Fibroblast of the aortic adventitia (primary cell): ENCODE results near the gene SKIDA1. TPM values are rescaled to one million over a fixed set of nuclear protein-coding genes. Genes with fewer than 3 reads are reported as not detected.
A peak's percentile ranks its signal among the peaks of the same experiment; 100 is the strongest.

Experiments
- DNase-seq: peaks from one replicate; pipeline ENCODE4 v3.0.0-alpha.2; 2010; ENCODE audit warnings: low read depth
- H3K4me3 ChIP-seq: 2 replicates; pipeline ENCODE4 v1.5.1; 2011; ENCODE audit warnings: low read depth, mild to moderate bottlenecking, control low read depth, low read length, moderate library complexity
- total RNA-seq: library from RNA; depleted of rRNA; stranded (reverse); fragments of >200 nt; gene quantifications from 2 replicates; pipeline ENCODE4 v1.2.3, GENCODE V29; 2012; ENCODE audit warnings: low replicate concordance
- TF ChIP-seq, protein P1 (sequence below): IDR thresholded peaks from 2 replicates; pipeline ENCODE4 v1.5.1; 2011; ENCODE audit warnings: mild to moderate bottlenecking, low read length, control low read depth, inconsistent platforms; ENCODE audit not compliant: insufficient read depth

SKIDA1 gene
- total RNA-seq, 1 donor = 0.90 TPM

DNA sequence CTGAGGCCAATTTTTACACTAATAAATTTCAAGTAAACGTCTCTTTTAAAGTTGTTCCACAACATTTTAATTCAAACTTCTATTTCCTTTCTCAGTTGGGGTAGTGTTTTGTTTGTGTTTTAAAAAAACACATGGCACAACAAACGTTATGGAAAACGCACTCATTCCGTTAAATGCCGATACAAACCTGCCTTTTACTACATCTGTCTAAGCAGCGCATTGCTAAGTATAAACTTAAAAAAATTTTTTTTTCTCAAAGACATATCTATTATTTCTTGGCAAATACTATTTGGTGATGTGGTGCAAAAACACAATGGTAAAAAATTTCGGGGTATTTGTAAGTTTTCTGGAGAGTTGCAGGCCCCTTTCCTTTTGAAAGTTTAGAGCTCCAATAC is 1.4 kb downstream of the SKIDA1 start:
- DNase-seq = no peak
- no peak overlapping the region for H3K4me3 ChIP-seq
- TF ChIP-seq, protein P1, sequence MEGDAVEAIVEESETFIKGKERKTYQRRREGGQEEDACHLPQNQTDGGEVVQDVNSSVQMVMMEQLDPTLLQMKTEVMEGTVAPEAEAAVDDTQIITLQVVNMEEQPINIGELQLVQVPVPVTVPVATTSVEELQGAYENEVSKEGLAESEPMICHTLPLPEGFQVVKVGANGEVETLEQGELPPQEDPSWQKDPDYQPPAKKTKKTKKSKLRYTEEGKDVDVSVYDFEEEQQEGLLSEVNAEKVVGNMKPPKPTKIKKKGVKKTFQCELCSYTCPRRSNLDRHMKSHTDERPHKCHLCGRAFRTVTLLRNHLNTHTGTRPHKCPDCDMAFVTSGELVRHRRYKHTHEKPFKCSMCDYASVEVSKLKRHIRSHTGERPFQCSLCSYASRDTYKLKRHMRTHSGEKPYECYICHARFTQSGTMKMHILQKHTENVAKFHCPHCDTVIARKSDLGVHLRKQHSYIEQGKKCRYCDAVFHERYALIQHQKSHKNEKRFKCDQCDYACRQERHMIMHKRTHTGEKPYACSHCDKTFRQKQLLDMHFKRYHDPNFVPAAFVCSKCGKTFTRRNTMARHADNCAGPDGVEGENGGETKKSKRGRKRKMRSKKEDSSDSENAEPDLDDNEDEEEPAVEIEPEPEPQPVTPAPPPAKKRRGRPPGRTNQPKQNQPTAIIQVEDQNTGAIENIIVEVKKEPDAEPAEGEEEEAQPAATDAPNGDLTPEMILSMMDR = no peak

GRCh38 chr10:21523557-21524008 is 1.9 kb downstream of the SKIDA1 start:
- no peak for DNase-seq
- TF ChIP-seq, protein P1 = no peak
- H3K4me3 ChIP-seq = no peak overlapping the region

- TF ChIP-seq, protein P1 = no peak
- no peak for DNase-seq
- no peak overlapping the region for H3K4me3 ChIP-seq
These were observed 2.7 kb downstream of the SKIDA1 start for GRCh38 chr10:21522631-21523406.

GRCh38 chr10:21521751-21522533 is 3.5 kb downstream of the SKIDA1 start:
- H3K4me3 ChIP-seq = no peak overlapping the region
- no peak for DNase-seq
- TF ChIP-seq, protein P1 = no peak

DNA sequence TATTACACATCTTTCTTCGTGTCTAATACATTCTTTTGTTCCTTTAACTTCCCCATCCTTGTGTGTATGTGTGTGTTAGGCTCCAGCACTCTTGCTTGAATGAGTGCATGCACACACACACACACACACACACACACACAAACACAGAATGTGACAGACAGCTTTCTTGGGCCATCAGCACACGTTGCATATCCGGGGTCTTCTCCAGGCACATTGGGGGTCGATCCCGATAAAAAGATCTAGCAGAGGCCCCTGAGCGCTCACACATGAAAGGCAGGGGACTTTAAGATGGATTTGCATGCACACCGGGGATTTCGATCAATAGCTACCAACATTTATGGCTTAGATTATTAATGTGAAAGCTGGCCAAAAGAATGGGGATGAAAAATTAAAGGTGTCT is 4.5 kb downstream of the SKIDA1 start:
- TF ChIP-seq, protein P1 = no peak
- no peak for DNase-seq
- H3K4me3 ChIP-seq = no peak overlapping the region

DNA sequence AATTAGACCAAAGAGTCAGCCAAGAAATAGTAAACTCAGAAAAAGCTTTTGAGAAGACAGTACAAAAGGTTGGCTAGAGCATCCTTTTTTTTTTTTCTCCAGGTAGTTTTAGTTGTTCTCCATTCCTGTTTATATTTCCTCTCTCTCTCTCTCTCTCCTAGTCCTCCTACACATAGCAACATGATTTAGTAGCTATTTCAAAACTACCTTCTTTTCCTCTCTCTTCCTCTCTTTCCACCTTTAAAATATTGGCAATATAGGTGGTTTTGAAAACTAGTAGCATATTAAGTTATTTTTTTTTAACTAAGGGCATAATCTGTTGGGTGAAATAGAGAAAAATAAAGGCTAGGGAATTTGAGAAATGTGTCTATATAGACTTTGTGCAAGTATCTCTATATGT is 5.0 kb downstream of the SKIDA1 start:
- peak overlapping the region; percentile 19 for H3K4me3 ChIP-seq
- TF ChIP-seq, protein P1 = no peak
- no peak for DNase-seq
